SK-N-SH treated with all-trans-retinoic acid at 6 μM for 48 hours (cell line): ENCODE data around the gene FAAH.

Experiments used
- ATAC-seq: fragments of 200-7000 bp; cut with Tn5 transposase; 3 replicates; pipeline ENCODE4 v1.9.1; 2020; ENCODE audit warnings: mild to moderate bottlenecking, moderate library complexity
- ARNTL ChIP-seq: fragments of 450-650 bp; formaldehyde crosslinking; IDR thresholded peaks from 2 replicates; pipeline ENCODE4 v1.5.0; 2020; ENCODE audit warnings: low read depth, mild to moderate bottlenecking, moderate library complexity, borderline replicate concordance
- BACH2 ChIP-seq: fragments of 250-450 bp; sonication (Bioruptor Pico); IDR thresholded peaks from 2 replicates; pipeline ENCODE4 v1.9.0; 2021; ENCODE audit warnings: mild to moderate bottlenecking, borderline replicate concordance
- CSDC2 ChIP-seq: fragments of 250-450 bp; sonication (Bioruptor Pico); IDR thresholded peaks from 2 replicates; pipeline ENCODE4 v1.5.0; 2020; ENCODE audit warnings: mild to moderate bottlenecking, moderate library complexity
- ESRRG ChIP-seq: fragments of 250-450 bp; sonication (Bioruptor Pico); IDR thresholded peaks from 2 replicates; pipeline ENCODE4 v1.6.1; 2021; ENCODE audit warnings: mild to moderate bottlenecking
- GLIS3 ChIP-seq: fragments of 250-450 bp; sonication (Bioruptor Pico); IDR thresholded peaks from 2 replicates; pipeline ENCODE4 v1.5.0; 2020; ENCODE audit warnings: mild to moderate bottlenecking, moderate library complexity
- ISL1 ChIP-seq: fragments of 250-450 bp; sonication (Bioruptor Pico); IDR thresholded peaks from 2 replicates; pipeline ENCODE4 v2.1.2; 2022; ENCODE audit warnings: mild to moderate bottlenecking, moderate library complexity
- OSR1 ChIP-seq: fragments of 250-450 bp; sonication (Bioruptor Pico); IDR thresholded peaks from 2 replicates; pipeline ENCODE4 v1.8.0; 2022; ENCODE audit warnings: moderate library complexity, mild to moderate bottlenecking, inconsistent platforms
- PATZ1 ChIP-seq: fragments of 250-450 bp; sonication (Bioruptor Pico); IDR thresholded peaks from 2 replicates; pipeline ENCODE4 v1.8.0; 2020; ENCODE audit warnings: mild to moderate bottlenecking, moderate library complexity, borderline replicate concordance
- POU6F1 ChIP-seq: fragments of 250-450 bp; sonication (Bioruptor Pico); IDR thresholded peaks from 2 replicates; pipeline ENCODE4 v1.8.0; 2021; ENCODE audit warnings: low read depth, mild to moderate bottlenecking, moderate library complexity, borderline replicate concordance
- PPARA ChIP-seq: fragments of 250-450 bp; sonication (Bioruptor Pico); IDR thresholded peaks from 2 replicates; pipeline ENCODE4 v1.5.0; 2020; ENCODE audit warnings: mild to moderate bottlenecking, borderline replicate concordance
- RARB ChIP-seq: fragments of 250-450 bp; sonication (Bioruptor Pico); IDR thresholded peaks from 2 replicates; pipeline ENCODE4 v1.8.0; 2021; ENCODE audit warnings: mild to moderate bottlenecking, moderate library complexity
- TOX ChIP-seq: fragments of 250-450 bp; sonication (Bioruptor Pico); IDR thresholded peaks from 2 replicates; pipeline ENCODE4 v1.8.0; 2021; ENCODE audit warnings: mild to moderate bottlenecking, moderate library complexity, borderline replicate concordance
- TSHZ2 ChIP-seq: fragments of 250-450 bp; sonication (Bioruptor Pico); IDR thresholded peaks from 2 replicates; pipeline ENCODE4 v1.5.0; 2020; ENCODE audit warnings: mild to moderate bottlenecking, moderate library complexity
- ZC3H10 ChIP-seq: fragments of 250-450 bp; sonication (Bioruptor Pico); IDR thresholded peaks from 2 replicates; pipeline ENCODE4 v1.5.1; 2021; ENCODE audit warnings: mild to moderate bottlenecking, moderate library complexity
- ZFP3 ChIP-seq: fragments of 250-450 bp; sonication (Bioruptor Pico); IDR thresholded peaks from 2 replicates; pipeline ENCODE4 v1.5.0; 2020; ENCODE audit warnings: mild to moderate bottlenecking, moderate library complexity
- ZFP30 ChIP-seq: fragments of 450-650 bp; formaldehyde crosslinking; IDR thresholded peaks from 2 replicates; pipeline ENCODE4 v1.5.0; 2022; ENCODE audit warnings: mild to moderate bottlenecking, moderate library complexity
- ZNF565 ChIP-seq: fragments of 450-650 bp; formaldehyde crosslinking; conservative IDR thresholded peaks from 2 replicates; pipeline ENCODE4 v1.5.0; 2020; ENCODE audit warnings: low read depth, mild to moderate bottlenecking, moderate library complexity
- ZNF8 ChIP-seq: fragments of 450-650 bp; formaldehyde crosslinking; IDR thresholded peaks from 2 replicates; pipeline ENCODE4 v1.5.0; 2020; ENCODE audit warnings: mild to moderate bottlenecking, moderate library complexity
- TF ChIP-seq, protein P1 (sequence below): fragments of 250-450 bp; sonication (Bioruptor Pico); IDR thresholded peaks from 2 replicates; pipeline ENCODE4 v1.5.1; 2020; ENCODE audit warnings: low read depth, mild to moderate bottlenecking, moderate library complexity
- TF ChIP-seq, protein P2 (sequence below): fragments of 250-450 bp; sonication (Bioruptor Pico); IDR thresholded peaks from 2 replicates; pipeline ENCODE4 v1.5.1; 2021; ENCODE audit warnings: mild to moderate bottlenecking, moderate library complexity

The FAAH gene

DNA sequence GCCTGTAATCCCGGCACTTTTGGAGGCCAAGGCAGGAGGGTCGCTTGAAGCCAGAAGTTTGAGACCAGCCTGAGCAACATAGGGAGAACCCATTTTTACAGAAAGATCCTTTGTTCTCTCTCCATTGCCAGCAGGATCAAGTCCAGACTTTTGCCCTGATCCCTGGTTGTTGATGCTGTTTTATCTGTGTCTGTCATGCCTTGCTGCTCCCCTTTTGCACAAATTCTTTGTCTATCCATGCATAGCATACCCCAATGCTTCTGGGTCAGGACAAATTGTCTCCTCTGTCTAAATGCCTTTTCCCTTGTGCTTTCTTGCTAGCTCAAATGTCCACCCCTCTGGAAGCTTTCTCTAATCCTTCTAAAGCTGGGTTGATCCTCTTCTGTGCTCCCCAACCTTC is 25.3 kb upstream of the FAAH start:
- TF ChIP-seq TOX = no peak
- no peak for TF ChIP-seq ZC3H10
- TF ChIP-seq BACH2 (CRISPR knock-in tag) = no peak
- TF ChIP-seq ARNTL (CRISPR knock-in tag) = no peak
- no peak for TF ChIP-seq PATZ1 (CRISPR knock-in tag)
- TF ChIP-seq ZNF565 (CRISPR knock-in tag) = no peak
- no peak for TF ChIP-seq CSDC2 (CRISPR knock-in tag)
- no peak for TF ChIP-seq GLIS3 (CRISPR knock-in tag)
- TF ChIP-seq ZNF8 (CRISPR knock-in tag) = no peak
- ATAC-seq = no peak

- ATAC-seq = no peak; the same call in 2 of the 3 replicates
- no peak for TF ChIP-seq ARNTL (CRISPR knock-in tag)
Measured at GRCh38 chr1:46369542-46370213, 24.4 kb upstream of the FAAH start.

DNA sequence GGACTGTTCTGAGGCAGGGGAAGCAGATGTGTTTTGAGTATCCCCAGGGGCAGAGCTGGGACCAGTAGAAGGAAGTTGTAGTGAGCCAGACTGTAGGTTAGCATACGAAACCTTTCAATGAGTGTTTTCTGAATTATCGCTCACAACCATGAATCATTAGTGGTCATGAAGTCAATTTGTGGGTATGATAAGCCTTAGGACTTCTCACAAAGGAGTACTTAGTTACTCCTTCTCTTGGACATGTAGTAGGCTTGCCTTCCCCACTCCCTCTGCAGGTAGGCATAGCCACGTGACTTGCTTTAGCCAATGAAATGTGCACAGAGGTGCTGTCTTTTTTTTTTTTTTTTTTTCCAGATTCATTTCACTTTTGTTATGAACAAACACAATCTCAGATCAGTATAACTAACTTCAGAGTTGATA is 23.9 kb upstream of the FAAH start:
- TF ChIP-seq, protein P1, sequence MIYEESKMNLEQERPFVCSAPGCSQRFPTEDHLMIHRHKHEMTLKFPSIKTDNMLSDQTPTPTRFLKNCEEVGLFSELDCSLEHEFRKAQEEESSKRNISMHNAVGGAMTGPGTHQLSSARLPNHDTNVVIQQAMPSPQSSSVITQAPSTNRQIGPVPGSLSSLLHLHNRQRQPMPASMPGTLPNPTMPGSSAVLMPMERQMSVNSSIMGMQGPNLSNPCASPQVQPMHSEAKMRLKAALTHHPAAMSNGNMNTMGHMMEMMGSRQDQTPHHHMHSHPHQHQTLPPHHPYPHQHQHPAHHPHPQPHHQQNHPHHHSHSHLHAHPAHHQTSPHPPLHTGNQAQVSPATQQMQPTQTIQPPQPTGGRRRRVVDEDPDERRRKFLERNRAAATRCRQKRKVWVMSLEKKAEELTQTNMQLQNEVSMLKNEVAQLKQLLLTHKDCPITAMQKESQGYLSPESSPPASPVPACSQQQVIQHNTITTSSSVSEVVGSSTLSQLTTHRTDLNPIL = no peak
- TF ChIP-seq POU6F1 (no peak), ISL1 (CRISPR knock-in tag) (no peak), ZNF8 (CRISPR knock-in tag) (no peak), RARB (CRISPR knock-in tag) (no peak), PPARA (CRISPR knock-in tag) (no peak), TSHZ2 (CRISPR knock-in tag) (no peak), PATZ1 (CRISPR knock-in tag) (no peak), TOX (no peak), ARNTL (CRISPR knock-in tag) (no peak), GLIS3 (CRISPR knock-in tag) (no peak), ESRRG (no peak), ZNF565 (CRISPR knock-in tag) (no peak), ZFP3 (CRISPR knock-in tag) (no peak)
- TF ChIP-seq, all 23 proteins: peak for 0
- no peak for ATAC-seq

DNA sequence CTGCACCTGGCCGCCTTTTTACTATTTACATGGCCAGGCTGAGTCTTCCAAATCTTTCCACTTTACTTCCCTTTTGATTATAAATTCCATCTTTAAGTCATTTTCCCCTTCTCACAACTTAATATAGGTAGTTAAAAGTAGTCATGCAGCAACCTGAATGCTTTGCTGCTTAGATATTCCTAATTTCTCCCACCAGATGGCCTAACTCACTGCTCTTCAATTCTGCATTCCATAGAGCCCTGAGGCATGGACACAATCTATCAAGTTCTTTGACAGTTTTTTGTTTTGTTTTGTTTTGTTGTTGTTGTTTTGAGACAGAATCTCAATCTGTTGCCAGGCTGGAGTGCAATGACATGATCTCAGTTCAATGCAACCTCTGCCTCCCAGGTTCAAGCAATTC is 21.7 kb upstream of the FAAH start:
- ATAC-seq = peak; percentile 51; the same call in 2 of the 3 replicates
- TF ChIP-seq ZFP3 (CRISPR knock-in tag) (no peak), ZFP30 (CRISPR knock-in tag) (no peak), GLIS3 (CRISPR knock-in tag) (no peak), CSDC2 (CRISPR knock-in tag) (no peak), TSHZ2 (CRISPR knock-in tag) (no peak), OSR1 (CRISPR knock-in tag) (no peak)
- TF ChIP-seq, protein P1 = no peak
- TF ChIP-seq, protein P2, sequence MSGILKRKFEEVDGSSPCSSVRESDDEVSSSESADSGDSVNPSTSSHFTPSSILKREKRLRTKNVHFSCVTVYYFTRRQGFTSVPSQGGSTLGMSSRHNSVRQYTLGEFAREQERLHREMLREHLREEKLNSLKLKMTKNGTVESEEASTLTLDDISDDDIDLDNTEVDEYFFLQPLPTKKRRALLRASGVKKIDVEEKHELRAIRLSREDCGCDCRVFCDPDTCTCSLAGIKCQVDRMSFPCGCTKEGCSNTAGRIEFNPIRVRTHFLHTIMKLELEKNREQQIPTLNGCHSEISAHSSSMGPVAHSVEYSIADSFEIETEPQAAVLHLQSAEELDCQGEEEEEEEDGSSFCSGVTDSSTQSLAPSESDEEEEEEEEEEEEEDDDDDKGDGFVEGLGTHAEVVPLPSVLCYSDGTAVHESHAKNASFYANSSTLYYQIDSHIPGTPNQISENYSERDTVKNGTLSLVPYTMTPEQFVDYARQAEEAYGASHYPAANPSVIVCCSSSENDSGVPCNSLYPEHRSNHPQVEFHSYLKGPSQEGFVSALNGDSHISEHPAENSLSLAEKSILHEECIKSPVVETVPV (CRISPR knock-in tag) = no peak
